Subcutaneous adipose tissue (tissue), 4 donors: ENCODE results near the gene CASP3. TPM values are rescaled to one million over a fixed set of nuclear protein-coding genes. Genes with fewer than 3 reads are reported as not detected.

Experiments
- CTCF ChIP-seq: fragments of 450-650 bp; IDR thresholded peaks from one replicate; pipeline ENCODE4 v1.5.1; 2016; ENCODE audit warnings: low read depth, mild to moderate bottlenecking, control low read depth, antibody characterized with exemption, moderate library complexity
- total RNA-seq, 4 donors: library from RNA; depleted of rRNA; stranded (reverse); fragments of >200 nt; gene quantifications; one replicate each; pipeline ENCODE4 v1.1.0, GENCODE V29; 2016

Gene CASP3
- total RNA-seq, 4 donors from 2014 or later, result 13.8 to 30.3 (median 23.1) TPM

DNA sequence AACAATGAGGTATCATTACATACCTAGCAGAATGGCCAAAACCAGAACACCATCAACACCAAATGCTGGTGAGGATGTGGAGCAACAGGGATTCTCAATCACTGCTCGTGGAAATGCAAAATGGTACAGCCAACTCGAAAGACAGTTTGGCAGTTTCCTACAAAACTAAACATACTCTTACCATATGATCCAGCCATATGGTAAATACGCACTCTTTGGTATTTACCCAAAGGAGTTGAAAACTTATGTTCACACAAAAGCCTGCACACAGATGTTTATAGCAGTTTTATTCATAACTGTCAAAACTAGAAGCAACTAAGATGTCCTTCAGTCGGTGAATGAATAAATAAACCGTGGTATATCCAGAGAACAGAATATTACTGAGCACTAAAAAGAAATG, 7.8 kb downstream of the CASP3 start:
- TF ChIP-seq CTCF, result no peak

- TF ChIP-seq CTCF, result no peak
These were observed 8.2 kb downstream of the CASP3 start for GRCh38 chr4:184641022-184641421.

DNA sequence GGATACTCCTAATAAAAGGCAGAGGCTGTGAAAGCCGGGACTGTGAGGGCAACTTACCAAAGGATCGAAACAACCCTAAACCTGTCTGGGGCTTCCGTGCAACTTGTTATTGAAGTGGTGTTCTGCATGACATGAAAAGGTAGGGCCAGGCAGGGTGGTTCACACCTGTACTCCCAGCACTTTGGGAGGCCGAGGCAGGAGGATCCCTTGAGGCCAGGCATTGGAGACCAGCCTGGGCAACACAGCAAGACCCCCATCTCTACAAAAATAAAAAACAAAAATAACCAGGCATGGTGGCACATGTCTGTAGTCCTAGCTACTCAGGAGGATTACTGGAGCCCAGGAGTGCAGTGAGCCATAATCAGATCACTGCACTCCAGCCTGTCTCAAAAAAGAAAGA, 12.3 kb downstream of the CASP3 start:
- no peak for TF ChIP-seq CTCF

DNA sequence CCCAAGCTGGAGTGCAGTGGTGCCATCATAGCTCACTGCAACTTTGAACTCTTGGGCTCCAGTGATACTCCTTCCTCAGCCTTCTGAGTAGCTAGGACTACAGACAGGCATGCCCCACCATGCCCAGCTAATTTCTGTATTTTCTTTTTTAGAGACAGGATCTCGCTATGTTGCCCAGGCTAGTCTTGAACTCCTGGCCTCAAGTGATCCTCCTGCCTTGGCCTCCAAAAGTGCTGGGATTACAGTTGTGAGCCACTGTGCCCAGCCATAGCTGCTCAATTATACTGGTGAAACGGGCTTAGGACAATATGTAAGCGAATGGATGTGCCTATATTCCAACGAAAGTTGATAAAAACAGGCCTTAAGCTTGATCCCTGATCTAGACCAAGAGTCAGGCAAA, 13.1 kb downstream of the CASP3 start:
- TF ChIP-seq CTCF, result no peak

- no peak for TF ChIP-seq CTCF
These were observed 13.9 kb downstream of the CASP3 start for GRCh38 chr4:184635381-184635780.

GRCh38 chr4:184632842-184633241, 16.4 kb downstream of the CASP3 start:
- TF ChIP-seq CTCF, result no peak

DNA sequence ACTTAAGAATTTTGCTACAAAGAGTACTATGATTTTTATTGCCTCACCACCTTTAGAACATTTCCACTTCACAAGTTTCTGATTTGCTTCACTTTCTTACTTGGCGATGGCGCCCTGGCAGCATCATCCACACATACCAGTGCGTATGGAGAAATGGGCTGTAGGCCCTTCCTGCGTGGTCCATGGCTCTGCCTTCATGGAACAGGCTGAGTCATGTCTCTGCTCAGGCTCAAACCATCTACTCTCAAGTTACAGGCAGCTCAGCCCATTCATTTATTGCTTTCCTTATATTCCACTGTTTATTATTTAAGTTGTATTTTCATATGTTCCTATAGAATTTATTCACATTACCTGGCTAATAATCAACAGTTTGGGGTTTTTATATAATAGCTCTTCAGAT, 21.1 kb downstream of the CASP3 start:
- TF ChIP-seq CTCF, result no peak
